ENCODE results near the gene SCYL1.

Gene SCYL1

GRCh38 chr11:65492637-65493366 is 32.1 kb upstream of the SCYL1 start:
- in situ Hi-C loops (cut with HindIII; ENCODE audit: low sequenced_read_pairs): no loop called here

DNA sequence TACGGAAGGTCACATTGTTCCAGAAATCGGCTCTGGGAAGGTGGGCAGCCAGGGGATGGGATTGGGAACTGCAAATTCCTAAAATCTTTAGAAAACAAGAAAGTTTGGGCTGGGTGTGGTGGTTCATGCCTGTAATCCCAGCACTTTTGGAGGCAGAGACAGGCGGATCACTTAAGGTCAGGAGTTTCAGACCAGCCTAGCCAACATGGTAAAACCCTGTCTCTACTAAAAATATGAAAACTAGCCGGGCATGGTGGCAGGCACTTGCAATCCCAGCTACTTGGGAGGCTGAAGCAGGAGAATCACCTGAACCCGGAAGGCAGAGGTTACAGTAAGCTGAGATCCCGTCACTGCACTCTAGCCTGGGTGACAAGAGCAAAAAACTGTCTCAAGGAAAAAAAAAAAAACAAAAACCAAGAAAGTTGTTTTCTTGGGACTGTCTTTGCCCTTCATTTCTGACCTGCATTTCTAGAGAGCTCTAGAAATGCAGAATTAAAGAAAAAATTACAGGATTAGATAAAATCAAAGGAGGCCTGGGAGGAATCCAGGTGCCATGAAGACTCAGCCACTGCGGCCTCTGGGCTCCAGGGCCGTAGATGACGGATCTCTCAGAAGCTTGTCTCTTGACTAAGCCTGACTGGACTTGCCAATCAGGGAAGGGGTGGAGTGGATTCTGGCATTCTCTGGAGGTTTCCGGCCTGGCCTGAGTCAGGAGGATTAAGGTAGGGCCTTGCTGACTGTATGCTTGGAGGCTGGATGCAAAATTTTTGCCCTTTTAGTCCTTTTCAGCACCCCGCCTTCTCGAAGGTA is 31.3 kb upstream of the SCYL1 start:
- in situ Hi-C loops (cut with HindIII; ENCODE audit: low sequenced_read_pairs): no loop called here

GRCh38 chr11:65496304-65497140 is 28.4 kb upstream of the SCYL1 start:
- in situ Hi-C loops (cut with HindIII; ENCODE audit: low sequenced_read_pairs): loop anchor here (5.0 kb wide), 2 partner anchors 74 to 144 kb away; partner anchors contain the start of genes NEAT1 and TIGD3

DNA sequence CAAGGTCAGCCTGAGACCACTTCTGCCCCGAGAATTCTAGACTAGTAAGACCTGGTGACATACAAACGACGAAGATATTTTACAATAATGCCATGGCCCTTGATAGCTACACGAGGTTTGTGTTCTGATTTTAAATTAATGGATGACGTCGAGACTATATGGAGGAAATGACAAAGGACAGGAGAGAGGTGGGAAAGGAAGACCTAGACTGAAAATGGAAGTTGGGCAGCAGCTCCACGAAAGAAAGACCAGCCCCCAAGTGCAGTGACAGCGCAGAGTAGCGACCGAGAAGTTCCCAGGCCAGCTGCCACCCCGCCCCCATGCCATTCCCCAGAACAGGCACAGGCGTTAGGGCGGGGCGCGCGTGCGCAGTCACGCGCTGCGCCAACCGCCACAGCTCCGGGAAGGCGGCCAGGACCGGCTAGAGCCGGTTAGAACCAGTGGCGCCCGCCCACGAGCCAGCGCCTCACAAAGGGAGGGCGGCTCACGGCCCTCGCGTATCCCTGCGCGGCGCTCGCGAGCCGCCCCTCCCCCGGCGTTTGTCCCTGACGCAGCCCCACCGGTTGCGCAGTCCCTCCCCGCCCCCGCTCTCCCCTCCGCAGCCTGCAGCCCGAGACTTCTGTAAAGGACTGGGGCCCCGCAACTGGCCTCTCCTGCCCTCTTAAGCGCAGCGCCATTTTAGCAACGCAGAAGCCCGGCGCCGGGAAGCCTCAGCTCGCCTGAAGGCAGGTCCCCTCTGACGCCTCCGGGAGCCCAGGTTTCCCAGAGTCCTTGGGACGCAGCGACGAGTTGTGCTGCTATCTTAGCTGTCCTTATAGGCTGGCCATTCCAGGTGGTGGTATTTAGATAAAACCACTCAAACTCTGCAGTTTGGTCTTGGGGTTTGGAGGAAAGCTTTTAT is 27.5 kb upstream of the SCYL1 start:
- in situ Hi-C loops (cut with HindIII; ENCODE audit: low sequenced_read_pairs): loop anchor here (5.0 kb wide), 2 partner anchors 75 to 145 kb away; partner anchors contain the start of genes NEAT1 and TIGD3

GRCh38 chr11:65498042-65498726 is 26.7 kb upstream of the SCYL1 start:
- in situ Hi-C loops (cut with HindIII; ENCODE audit: low sequenced_read_pairs): loop anchor here (5.0 kb wide), 2 partner anchors 76 to 146 kb away; partner anchors contain the start of genes NEAT1 and TIGD3

DNA sequence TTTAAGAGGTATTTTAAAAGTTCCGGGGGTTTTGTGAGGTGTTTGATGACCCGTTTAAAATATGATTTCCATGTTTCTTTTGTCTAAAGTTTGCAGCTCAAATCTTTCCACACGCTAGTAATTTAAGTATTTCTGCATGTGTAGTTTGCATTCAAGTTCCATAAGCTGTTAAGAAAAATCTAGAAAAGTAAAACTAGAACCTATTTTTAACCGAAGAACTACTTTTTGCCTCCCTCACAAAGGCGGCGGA is 26.2 kb upstream of the SCYL1 start:
- in situ Hi-C loops (cut with HindIII; ENCODE audit: low sequenced_read_pairs): loop anchor here (5.0 kb wide), 2 partner anchors 76 to 146 kb away; partner anchors contain the start of genes NEAT1 and TIGD3

DNA sequence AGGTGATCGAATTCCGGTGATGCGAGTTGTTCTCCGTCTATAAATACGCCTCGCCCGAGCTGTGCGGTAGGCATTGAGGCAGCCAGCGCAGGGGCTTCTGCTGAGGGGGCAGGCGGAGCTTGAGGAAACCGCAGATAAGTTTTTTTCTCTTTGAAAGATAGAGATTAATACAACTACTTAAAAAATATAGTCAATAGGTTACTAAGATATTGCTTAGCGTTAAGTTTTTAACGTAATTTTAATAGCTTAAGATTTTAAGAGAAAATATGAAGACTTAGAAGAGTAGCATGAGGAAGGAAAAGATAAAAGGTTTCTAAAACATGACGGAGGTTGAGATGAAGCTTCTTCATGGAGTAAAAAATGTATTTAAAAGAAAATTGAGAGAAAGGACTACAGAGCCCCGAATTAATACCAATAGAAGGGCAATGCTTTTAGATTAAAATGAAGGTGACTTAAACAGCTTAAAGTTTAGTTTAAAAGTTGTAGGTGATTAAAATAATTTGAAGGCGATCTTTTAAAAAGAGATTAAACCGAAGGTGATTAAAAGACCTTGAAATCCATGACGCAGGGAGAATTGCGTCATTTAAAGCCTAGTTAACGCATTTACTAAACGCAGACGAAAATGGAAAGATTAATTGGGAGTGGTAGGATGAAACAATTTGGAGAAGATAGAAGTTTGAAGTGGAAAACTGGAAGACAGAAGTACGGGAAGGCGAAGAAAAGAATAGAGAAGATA is 25.7 kb upstream of the SCYL1 start, which contains the start of gene MALAT1:
MALAT1 (plus strand) TSS at position 69 of the 736 bp plus-strand sequence.
- in situ Hi-C loops (cut with HindIII; ENCODE audit: low sequenced_read_pairs): loop anchor here (5.0 kb wide), 2 partner anchors 77 to 147 kb away; partner anchors contain the start of genes NEAT1 and TIGD3

GRCh38 chr11:65499713-65500386 is 25.0 kb upstream of the SCYL1 start:
- in situ Hi-C loops (cut with HindIII; ENCODE audit: low sequenced_read_pairs): loop anchor here (5.0 kb wide), 2 partner anchors 78 to 148 kb away; partner anchors contain the start of genes NEAT1 and TIGD3

- in situ Hi-C loops (cut with HindIII; ENCODE audit: low sequenced_read_pairs): no loop called here
These were observed 24.3 kb upstream of the SCYL1 start for GRCh38 chr11:65500387-65501185.

DNA sequence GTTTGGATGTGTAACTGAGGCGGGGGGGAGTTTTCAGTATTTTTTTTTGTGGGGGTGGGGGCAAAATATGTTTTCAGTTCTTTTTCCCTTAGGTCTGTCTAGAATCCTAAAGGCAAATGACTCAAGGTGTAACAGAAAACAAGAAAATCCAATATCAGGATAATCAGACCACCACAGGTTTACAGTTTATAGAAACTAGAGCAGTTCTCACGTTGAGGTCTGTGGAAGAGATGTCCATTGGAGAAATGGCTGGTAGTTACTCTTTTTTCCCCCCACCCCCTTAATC is 23.8 kb upstream of the SCYL1 start:
- in situ Hi-C loops (cut with HindIII; ENCODE audit: low sequenced_read_pairs): no loop called here

DNA sequence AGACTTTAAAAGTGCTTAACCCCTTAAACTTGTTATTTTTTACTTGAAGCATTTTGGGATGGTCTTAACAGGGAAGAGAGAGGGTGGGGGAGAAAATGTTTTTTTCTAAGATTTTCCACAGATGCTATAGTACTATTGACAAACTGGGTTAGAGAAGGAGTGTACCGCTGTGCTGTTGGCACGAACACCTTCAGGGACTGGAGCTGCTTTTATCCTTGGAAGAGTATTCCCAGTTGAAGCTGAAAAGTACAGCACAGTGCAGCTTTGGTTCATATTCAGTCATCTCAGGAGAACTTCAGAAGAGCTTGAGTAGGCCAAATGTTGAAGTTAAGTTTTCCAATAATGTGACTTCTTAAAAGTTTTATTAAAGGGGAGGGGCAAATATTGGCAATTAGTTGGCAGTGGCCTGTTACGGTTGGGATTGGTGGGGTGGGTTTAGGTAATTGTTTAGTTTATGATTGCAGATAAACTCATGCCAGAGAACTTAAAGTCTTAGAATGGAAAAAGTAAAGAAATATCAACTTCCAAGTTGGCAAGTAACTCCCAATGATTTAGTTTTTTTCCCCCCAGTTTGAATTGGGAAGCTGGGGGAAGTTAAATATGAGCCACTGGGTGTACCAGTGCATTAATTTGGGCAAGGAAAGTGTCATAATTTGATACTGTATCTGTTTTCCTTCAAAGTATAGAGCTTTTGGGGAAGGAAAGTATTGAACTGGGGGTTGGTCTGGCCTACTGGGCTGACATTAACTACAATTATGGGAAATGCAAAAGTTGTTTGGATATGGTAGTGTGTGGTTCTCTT is 23.2 kb upstream of the SCYL1 start:
- in situ Hi-C loops (cut with HindIII; ENCODE audit: low sequenced_read_pairs): no loop called here

DNA sequence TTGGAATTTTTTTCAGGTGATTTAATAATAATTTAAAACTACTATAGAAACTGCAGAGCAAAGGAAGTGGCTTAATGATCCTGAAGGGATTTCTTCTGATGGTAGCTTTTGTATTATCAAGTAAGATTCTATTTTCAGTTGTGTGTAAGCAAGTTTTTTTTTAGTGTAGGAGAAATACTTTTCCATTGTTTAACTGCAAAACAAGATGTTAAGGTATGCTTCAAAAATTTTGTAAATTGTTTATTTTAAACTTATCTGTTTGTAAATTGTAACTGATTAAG is 22.7 kb upstream of the SCYL1 start:
- in situ Hi-C loops (cut with HindIII; ENCODE audit: low sequenced_read_pairs): no loop called here

GRCh38 chr11:65502555-65503367 is 22.1 kb upstream of the SCYL1 start:
- in situ Hi-C loops (cut with HindIII; ENCODE audit: low sequenced_read_pairs): no loop called here

- in situ Hi-C loops (cut with HindIII; ENCODE audit: low sequenced_read_pairs): no loop called here
These were observed 21.4 kb upstream of the SCYL1 start for GRCh38 chr11:65503368-65503948.

- in situ Hi-C loops (cut with HindIII; ENCODE audit: low sequenced_read_pairs): no loop called here
These were observed 20.8 kb upstream of the SCYL1 start for GRCh38 chr11:65503949-65504673.
